Sigmoid colon (tissue), 4 donors: ENCODE data around the gene C5.

ENCODE experiments used
- CTCF ChIP-seq, 4 experiments: fragments of 450-650 bp in 3 of 4; fragments of 200-600 bp in 1 of 4; IDR thresholded peaks; one replicate each; pipeline ENCODE4 v1.5.1; 2016 to 2019; ENCODE audit warnings: antibody characterized with exemption in 4 of 4, mild to moderate bottlenecking in 3 of 4, moderate library complexity in 2 of 4
- POLR2A ChIP-seq, 2 donors: fragments of 450-650 bp; IDR thresholded peaks; one replicate each; pipeline ENCODE4 v1.6.1; 2016; ENCODE audit warnings: antibody characterized with exemption in 2 of 2, mild to moderate bottlenecking in 2 of 2, moderate library complexity in 2 of 2
- POLR2AphosphoS5 ChIP-seq, 4 donors: sonication (generic); formaldehyde crosslinking; IDR thresholded peaks; one replicate each; pipeline ENCODE4 v1.6.1; 2017; ENCODE audit warnings: antibody characterized with exemption in 4 of 4

- no peak for TF ChIP-seq POLR2A (IDR thresholded peaks at IDR 0.05)
- no peak for TF ChIP-seq POLR2AphosphoS5 (IDR thresholded peaks at IDR 0.05)
- no peak for TF ChIP-seq CTCF (IDR thresholded peaks at IDR 0.05)
Measured at GRCh38 chr9:120961936-120962335, 88.1 kb downstream of the C5 start.
